AG04450 (cell line): ENCODE data around the gene ZNF503. TPM values are rescaled to one million over a fixed set of nuclear protein-coding genes. Genes with fewer than 3 reads are reported as not detected.

Experiments used
- CTCF ChIA-PET: fragments of 300-600, 350-600 bp; formaldehyde crosslinking; extraction: SDS; loops from one replicate; lab custom pipeline; 2022; ENCODE audit warnings: antibody characterized with exemption, inconsistent platforms; lab: Charles Lee
- POLR2A ChIA-PET: fragments of 350-600 bp; formaldehyde crosslinking; extraction: SDS; loops from one replicate; lab custom pipeline; 2021; ENCODE audit warnings: antibody characterized with exemption, inconsistent platforms; lab: Yijun Ruan, JAX
- DNase-seq: peaks from one replicate; pipeline ENCODE4 v3.0.0-alpha.2; 2011; ENCODE audit warnings: low read depth, low spot score
- H3K27ac ChIP-seq: one replicate; pipeline ENCODE4 v1.5.1; 2012; ENCODE audit warnings: low read depth, low read length, control low read depth
- H3K27me3 ChIP-seq: one replicate; pipeline ENCODE4 v1.6.0; 2012; ENCODE audit warnings: low read length; ENCODE audit not compliant: control insufficient read depth, insufficient read depth
- H3K4me3 ChIP-seq: 2 replicates; pipeline ENCODE4 v1.5.1; 2011; ENCODE audit warnings: mild to moderate bottlenecking, low read depth, low read length, control low read depth
- H3K9me3 ChIP-seq: 2 replicates; pipeline ENCODE4 v1.5.1; 2012; ENCODE audit warnings: low read length; ENCODE audit not compliant: control insufficient read depth, insufficient read depth
- CTCF ChIP-seq: IDR thresholded peaks from 2 replicates; pipeline ENCODE4 v1.5.1; 2011; ENCODE audit warnings: low read depth, low read length, control low read depth, inconsistent platforms
- polyA plus RNA-seq: library from polyadenylated mRNA; depleted of rRNA; stranded (reverse); fragments of >200 nt; gene quantifications from 2 replicates; pipeline ENCODE4 v1.2.3, GENCODE V29; 2011

ZNF503 gene
- polyA plus RNA-seq, 1 experiment: 2.5 TPM

- no peak for DNase-seq
- peaks cover under 1% of the 10 kb centered on the region; the same call in 1 of the 2 replicates for H3K9me3 ChIP-seq
- ChIA-PET POLR2A (no interaction called here), CTCF (no interaction called here)
- no peak for TF ChIP-seq CTCF
- H3K27ac ChIP-seq: no peak overlapping the region
- peaks cover 25% of the 10 kb centered on the region for H3K27me3 ChIP-seq
- no peak overlapping the region for H3K4me3 ChIP-seq
Measured at GRCh38 chr10:75436896-75437295, 35.3 kb upstream of the ZNF503 start.

GRCh38 chr10:75435291-75435690 lies 33.7 kb upstream of the ZNF503 start:
- Histone ChIP-seq H3K9me3 (peaks cover 4% of the 10 kb centered on the region; the same call in 1 of the 2 replicates), H3K4me3 (no peak overlapping the region), H3K27ac (no peak overlapping the region), H3K27me3 (peaks cover 28% of the 10 kb centered on the region)
- ChIA-PET CTCF (no interaction called here), POLR2A (no interaction called here)
- no peak for TF ChIP-seq CTCF
- DNase-seq: no peak

GRCh38 chr10:75434291-75434690 lies 32.7 kb upstream of the ZNF503 start:
- no peak for DNase-seq
- no peak for TF ChIP-seq CTCF
- no peak overlapping the region for H3K4me3 ChIP-seq
- peaks cover 29% of the 10 kb centered on the region for H3K27me3 ChIP-seq
- no peak overlapping the region for H3K27ac ChIP-seq
- CTCF ChIA-PET: no interaction called here
- POLR2A ChIA-PET: no interaction called here
- peaks cover 4% of the 10 kb centered on the region; the same call in 1 of the 2 replicates for H3K9me3 ChIP-seq

- Histone ChIP-seq H3K9me3 (peaks cover 4% of the 10 kb centered on the region; the same call in 1 of the 2 replicates), H3K4me3 (no peak overlapping the region), H3K27ac (no peak overlapping the region), H3K27me3 (peaks cover 30% of the 10 kb centered on the region)
- no peak for DNase-seq
- ChIA-PET POLR2A (no interaction called here), CTCF (no interaction called here)
- TF ChIP-seq CTCF: no peak
Measured at GRCh38 chr10:75433216-75433615, 31.7 kb upstream of the ZNF503 start.

GRCh38 chr10:75432763-75433162 lies 31.2 kb upstream of the ZNF503 start:
- POLR2A ChIA-PET: no interaction called here
- H3K4me3 ChIP-seq: no peak overlapping the region
- no peak overlapping the region for H3K27ac ChIP-seq
- H3K27me3 ChIP-seq: peaks cover 27% of the 10 kb centered on the region
- H3K9me3 ChIP-seq: peaks cover 4% of the 10 kb centered on the region; the same call in 1 of the 2 replicates
- DNase-seq: no peak
- CTCF ChIA-PET: no interaction called here
- TF ChIP-seq CTCF: no peak
